SH-SY5Y (cell line): ENCODE measurements around the gene IL16.

Experiments used
- GATA2 ChIP-seq: IDR thresholded peaks from 2 replicates; pipeline ENCODE4 v1.6.1; 2011; ENCODE audit warnings: mild to moderate bottlenecking, low read depth, low read length
- GATA3 ChIP-seq: IDR thresholded peaks from 2 replicates; pipeline ENCODE4 v1.6.1; 2011; ENCODE audit warnings: low read depth, mild to moderate bottlenecking, low read length, moderate library complexity

DNA sequence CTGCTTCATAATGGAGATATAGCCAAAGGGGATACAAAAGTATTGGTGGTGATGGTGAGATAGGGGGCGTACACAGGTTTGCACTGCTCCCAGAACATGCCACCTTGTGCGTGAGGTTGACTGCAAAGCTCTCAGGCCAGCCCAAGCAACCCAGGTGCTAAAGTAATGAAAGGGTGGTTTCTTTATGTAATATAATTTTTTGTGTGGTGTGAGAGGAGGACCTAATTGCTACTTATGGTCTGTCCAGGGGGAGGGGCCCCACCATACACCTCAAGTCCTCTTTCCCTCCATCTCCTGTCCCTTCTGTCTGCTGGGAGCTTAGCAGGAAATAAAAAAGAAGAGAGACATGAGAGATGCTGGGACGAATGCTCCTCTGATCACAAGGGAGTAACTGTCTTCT is 73.5 kb downstream of the IL16 start:
- TF ChIP-seq GATA2 (no peak), GATA3 (no peak)
